SK-N-SH (cell line): Measurements from ENCODE around the gene CNIH3.

Source experiments
- EZH2phosphoT487 ChIP-seq: fragments of 200-600 bp; sonication (generic); IDR thresholded peaks from 2 replicates; pipeline ENCODE4 v1.6.1; 2017; ENCODE audit warnings: low read depth, mixed run types, mild to moderate bottlenecking, antibody characterized with exemption, moderate library complexity, borderline replicate concordance
- NFIC ChIP-seq: IDR thresholded peaks from 2 replicates; pipeline ENCODE4 v1.4.0; 2012; ENCODE audit warnings: borderline replicate concordance
- SIN3A ChIP-seq: IDR thresholded peaks from 2 replicates; pipeline ENCODE4 v1.6.1; 2012; ENCODE audit warnings: low read depth, mild to moderate bottlenecking, low read length, moderate library complexity, borderline replicate concordance
- USF1 ChIP-seq: IDR thresholded peaks from 2 replicates; pipeline ENCODE4 v1.4.0; 2012; ENCODE audit warnings: low read depth, borderline replicate concordance
- ZBTB33 ChIP-seq: IDR thresholded peaks from 2 replicates; pipeline ENCODE4 v1.4.0; 2012; ENCODE audit warnings: low read depth, borderline replicate concordance
- TF ChIP-seq, protein P1 (sequence below): fragments of 200-600 bp; sonication (generic); IDR thresholded peaks from 2 replicates; pipeline ENCODE4 v1.6.1; 2017; ENCODE audit warnings: antibody characterized with exemption, mild to moderate bottlenecking, moderate library complexity

DNA sequence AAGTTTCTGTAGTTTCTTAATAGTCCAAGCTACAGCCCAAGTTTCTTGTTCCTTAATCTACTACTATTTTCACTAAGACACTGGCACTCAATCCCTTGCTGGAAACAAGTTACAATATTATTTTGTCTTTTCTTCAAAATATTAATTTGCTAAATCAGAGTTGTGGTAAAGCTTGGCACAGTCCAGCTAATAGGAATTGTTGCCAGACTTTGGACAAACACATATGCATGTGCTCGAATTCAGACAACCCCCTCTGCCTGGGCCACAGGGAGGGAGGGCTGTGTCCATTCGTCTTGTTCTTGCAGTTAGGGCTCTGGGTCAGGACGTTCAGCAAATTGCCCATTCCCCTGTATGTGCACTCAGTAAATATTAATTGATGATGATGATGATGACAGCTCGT is 103.6 kb downstream of the CNIH3 start:
- TF ChIP-seq, protein P1, sequence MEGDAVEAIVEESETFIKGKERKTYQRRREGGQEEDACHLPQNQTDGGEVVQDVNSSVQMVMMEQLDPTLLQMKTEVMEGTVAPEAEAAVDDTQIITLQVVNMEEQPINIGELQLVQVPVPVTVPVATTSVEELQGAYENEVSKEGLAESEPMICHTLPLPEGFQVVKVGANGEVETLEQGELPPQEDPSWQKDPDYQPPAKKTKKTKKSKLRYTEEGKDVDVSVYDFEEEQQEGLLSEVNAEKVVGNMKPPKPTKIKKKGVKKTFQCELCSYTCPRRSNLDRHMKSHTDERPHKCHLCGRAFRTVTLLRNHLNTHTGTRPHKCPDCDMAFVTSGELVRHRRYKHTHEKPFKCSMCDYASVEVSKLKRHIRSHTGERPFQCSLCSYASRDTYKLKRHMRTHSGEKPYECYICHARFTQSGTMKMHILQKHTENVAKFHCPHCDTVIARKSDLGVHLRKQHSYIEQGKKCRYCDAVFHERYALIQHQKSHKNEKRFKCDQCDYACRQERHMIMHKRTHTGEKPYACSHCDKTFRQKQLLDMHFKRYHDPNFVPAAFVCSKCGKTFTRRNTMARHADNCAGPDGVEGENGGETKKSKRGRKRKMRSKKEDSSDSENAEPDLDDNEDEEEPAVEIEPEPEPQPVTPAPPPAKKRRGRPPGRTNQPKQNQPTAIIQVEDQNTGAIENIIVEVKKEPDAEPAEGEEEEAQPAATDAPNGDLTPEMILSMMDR: no peak
- TF ChIP-seq SIN3A (no peak), EZH2phosphoT487 (no peak), NFIC (no peak), ZBTB33 (no peak), USF1 (no peak)
